ENCODE measurements around the gene DSE. TPM values are rescaled to one million over a fixed set of nuclear protein-coding genes. Genes with fewer than 3 reads are reported as not detected.

DSE gene
- total RNA-seq = 138 and 160 TPM in 2 replicates

GRCh38 chr6:116370760-116371119 is at the start of gene DSE:
Gene DSE, plus strand, starts transcription at chr6:116370947. Its CDS starts 28,304 bp downstream, at chr6:116399251.

GRCh38 chr6:116461331-116461931 is 90.7 kb downstream of the DSE start, which contains the start of gene CALHM6:
Gene CALHM6, plus strand, starts transcription at chr6:116461375. Its CDS starts 555 bp downstream, at chr6:116461930.

Other genes starting within 250 kb of the DSE start
- 0.10 and 0.39 TPM in 2 replicates for gene COL10A1, start 244.8 kb upstream of the DSE start, total RNA-seq
- gene TSPYL4, start 116.9 kb upstream of the DSE start, total RNA-seq = 10.7 and 12.6 TPM in 2 replicates
- 69.3 and 97.4 TPM in 2 replicates for gene TSPYL1, start 91.0 kb upstream of the DSE start, total RNA-seq
- gene CALHM6, start 90.4 kb downstream of the DSE start, total RNA-seq = 1.5 and 1.9 TPM in 2 replicates
- gene CALHM5, start 140.7 kb downstream of the DSE start, total RNA-seq = 6.8 and 12.1 TPM in 2 replicates
- gene TRAPPC3L, start 174.7 kb downstream of the DSE start, total RNA-seq = 0.07 TPM in 1 of 2 replicates, not detected in the other
- 0.20 TPM in 1 of 2 replicates, not detected in the other for gene CALHM4, start 182.8 kb downstream of the DSE start, total RNA-seq
- 14.2 and 14.9 TPM in 2 replicates for gene RWDD1, start 200.6 kb downstream of the DSE start, total RNA-seq
- 0.07 and 0.10 TPM in 2 replicates for gene RSPH4A, start 245.5 kb downstream of the DSE start, total RNA-seq

Measured in smooth muscle cell of the pulmonary artery (primary cell).